SK-N-SH (cell line): ENCODE results near the gene SELENOS. TPM values are rescaled to one million over a fixed set of nuclear protein-coding genes. Genes with fewer than 3 reads are reported as not detected.

Source experiments
- CTCF ChIA-PET: fragments of 300-600, 350-600 bp; formaldehyde crosslinking; extraction: SDS; loops from one replicate; lab custom pipeline; 2021; lab: Yijun Ruan, JAX
- POLR2A ChIA-PET: fragments of 350-600 bp; sonication (Branson Sonifier 250); formaldehyde crosslinking; extraction: SDS; loops from one replicate; lab custom pipeline; 2020; ENCODE audit warnings: antibody characterized with exemption, inconsistent platforms; lab: Yijun Ruan, JAX
- DNase-seq: peaks from one replicate; pipeline ENCODE4 v3.0.0; 2012
- H2AFZ ChIP-seq: fragments of 200-600 bp; sonication (generic); 2 replicates; pipeline ENCODE4 v1.8.1; 2016; ENCODE audit warnings: antibody characterized with exemption, mild to moderate bottlenecking, low read depth
- H3F3A ChIP-seq: fragments of 200-600 bp; sonication (generic); replicated peaks from 2 replicates; pipeline ENCODE3; 2016; ENCODE audit warnings: antibody characterized with exemption, mild to moderate bottlenecking; ENCODE audit not compliant: insufficient read depth
- H3K27ac ChIP-seq, 2 experiments: fragments of 200-500 bp in 1 of 2; fragments of 200-600 bp in 1 of 2; sonication (Bioruptor generic) in 1 of 2; sonication (generic), shearing (Covaris generic) in 1 of 2; 2 replicates each; pipeline versions ENCODE4 v1.5.1 to v1.6.1; 2014 to 2016; ENCODE audit warnings: low read depth in 2 of 2, inconsistent platforms in 1 of 2, low read length in 1 of 2, mild to moderate bottlenecking in 1 of 2, mixed read lengths in 1 of 2
- H3K27me3 ChIP-seq: fragments of 200-600 bp; sonication (generic), shearing (Covaris generic); 2 replicates; pipeline ENCODE4 v1.6.1; 2016; ENCODE audit warnings: mixed run types; ENCODE audit not compliant: insufficient read depth
- H3K36me3 ChIP-seq, 2 experiments: fragments of 200-500 bp in 1 of 2; fragments of 200-600 bp in 1 of 2; sonication (Bioruptor generic) in 1 of 2; sonication (generic) in 1 of 2; replicated peaks in 1 of 2; 2 replicates each; pipeline versions ENCODE3 to v1.5.1; 2014 to 2016; ENCODE audit warnings: low read length in 1 of 2, mild to moderate bottlenecking in 1 of 2; ENCODE audit not compliant: insufficient read depth in 2 of 2, control insufficient read depth in 1 of 2
- H3K4me1 ChIP-seq, 2 experiments: fragments of 200-500 bp in 1 of 2; fragments of 200-600 bp in 1 of 2; sonication (Bioruptor generic) in 1 of 2; sonication (generic), shearing (Covaris generic) in 1 of 2; 2 replicates each; pipeline versions ENCODE4 v1.5.1 to v1.6.1; 2014 to 2016; ENCODE audit warnings: low read depth in 1 of 2, low read length in 1 of 2, mixed run types in 1 of 2; ENCODE audit not compliant: insufficient read depth in 2 of 2, control insufficient read depth in 1 of 2
- H3K4me2 ChIP-seq: fragments of 200-600 bp; sonication (generic), shearing (Covaris generic); 2 replicates; pipeline ENCODE4 v1.6.1; 2017; ENCODE audit warnings: mixed run types
- H3K4me3 ChIP-seq, 2 experiments: fragments of 200-500 bp in 1 of 2; fragments of 200-600 bp in 1 of 2; sonication (Bioruptor generic) in 1 of 2; sonication (generic), shearing (Covaris generic) in 1 of 2; 2 replicates each; pipeline versions ENCODE4 v1.5.1 to v1.8.1; 2014 to 2016; ENCODE audit warnings: low read depth in 2 of 2, inconsistent platforms in 1 of 2, low read length in 1 of 2, mild to moderate bottlenecking in 1 of 2, mixed read lengths in 1 of 2, moderate library complexity in 1 of 2
- H3K79me2 ChIP-seq: fragments of 200-600 bp; sonication (generic); 2 replicates; pipeline ENCODE4 v1.8.1; 2017; ENCODE audit warnings: mild to moderate bottlenecking; ENCODE audit not compliant: insufficient read depth
- H3K9ac ChIP-seq: fragments of 200-600 bp; sonication (generic); 2 replicates; pipeline ENCODE4 v1.6.1; 2017; ENCODE audit warnings: mixed run types
- H3K9me2 ChIP-seq: fragments of 200-600 bp; sonication (generic); 2 replicates; pipeline ENCODE4 v1.6.1; 2017; ENCODE audit warnings: mixed run types
- H3K9me3 ChIP-seq: fragments of 200-600 bp; sonication (generic); 2 replicates; pipeline ENCODE4 v1.6.1; 2017; ENCODE audit warnings: mixed run types, mild to moderate bottlenecking, moderate library complexity
- H4K20me1 ChIP-seq: fragments of 200-600 bp; sonication (generic); 2 replicates; pipeline ENCODE4 v1.6.1; 2017; ENCODE audit warnings: mild to moderate bottlenecking, mixed run types; ENCODE audit not compliant: insufficient read depth
- CHD2 ChIP-seq: fragments of 150-350 bp; IDR thresholded peaks from 2 replicates; pipeline ENCODE4 v1.6.1; 2018; ENCODE audit warnings: low read length; ENCODE audit not compliant: partially characterized antibody
- ELF1 ChIP-seq: IDR thresholded peaks from 2 replicates; pipeline ENCODE4 v1.4.0; 2012
- EP300 ChIP-seq, 2 experiments: IDR thresholded peaks; 2 replicates each; pipeline versions ENCODE4 v1.4.0 to v1.6.1; 2012; ENCODE audit warnings: borderline replicate concordance in 1 of 2, low read depth in 1 of 2, low read length in 1 of 2
- FOXJ3 ChIP-seq: sonication (generic); formaldehyde crosslinking; IDR thresholded peaks from 2 replicates; pipeline ENCODE4 v1.5.1; 2020; ENCODE audit warnings: mild to moderate bottlenecking, missing genetic modification reagents
- FOXM1 ChIP-seq: IDR thresholded peaks from 2 replicates; pipeline ENCODE4 v1.4.0; 2012; ENCODE audit warnings: low read depth, mild to moderate bottlenecking
- GATA2 ChIP-seq: sonication (generic); formaldehyde crosslinking; IDR thresholded peaks from 2 replicates; pipeline ENCODE4 v1.5.0; 2020; ENCODE audit warnings: mild to moderate bottlenecking, missing genetic modification reagents
- MEF2A ChIP-seq: IDR thresholded peaks from 2 replicates; pipeline ENCODE4 v1.4.0; 2012; ENCODE audit warnings: low read depth, borderline replicate concordance
- MXI1 ChIP-seq: IDR thresholded peaks from 2 replicates; pipeline ENCODE4 v1.6.1; 2012; ENCODE audit warnings: mild to moderate bottlenecking, low read depth, low read length, improper control_type of control experiment
- NRF1 ChIP-seq: IDR thresholded peaks from 2 replicates; pipeline ENCODE4 v1.6.1; 2012; ENCODE audit warnings: low read depth, mild to moderate bottlenecking, low read length
- POLR2AphosphoS5 ChIP-seq: IDR thresholded peaks from 2 replicates; pipeline ENCODE4 v1.6.1; 2012; ENCODE audit warnings: low read depth, low read length
- RCOR1 ChIP-seq: fragments of 150-350 bp; IDR thresholded peaks from 2 replicates; pipeline ENCODE4 v1.6.1; 2017; ENCODE audit warnings: antibody characterized with exemption, low read length
- RXRA ChIP-seq: IDR thresholded peaks from 2 replicates; pipeline ENCODE4 v1.4.0; 2012; ENCODE audit warnings: low read depth, mild to moderate bottlenecking, borderline replicate concordance
- SMC3 ChIP-seq: IDR thresholded peaks from 2 replicates; pipeline ENCODE4 v1.6.1; 2012; ENCODE audit warnings: low read depth, low read length, improper control_type of control experiment
- WGBS: methylation state at CpG from one replicate; pipeline ENCODE4 v1.1.6; 2017; ENCODE audit warnings: low lambda C conversion rate; 5-methylcytosine and 5-hydroxymethylcytosine counted together
- polyA plus RNA-seq, 3 experiments: library from polyadenylated mRNA; depleted of rRNA; stranded (reverse); fragments of >200 nt; gene quantifications; 2 replicates each; pipeline ENCODE4 v1.2.3, GENCODE V29; 2012
- TF ChIP-seq, protein P1 (sequence below): IDR thresholded peaks from 2 replicates; pipeline ENCODE4; 2012
- TF ChIP-seq, protein P2 (sequence below): fragments of 200-600 bp; sonication (generic); IDR thresholded peaks from 2 replicates; pipeline ENCODE4 v1.6.1; 2017; ENCODE audit warnings: antibody characterized with exemption, mild to moderate bottlenecking, moderate library complexity
- TF ChIP-seq, protein P3 (sequence below): IDR thresholded peaks from 2 replicates; pipeline ENCODE4 v1.4.0; 2012; ENCODE audit warnings: low read depth, borderline replicate concordance
- TF ChIP-seq, protein P4 (sequence below): IDR thresholded peaks from 2 replicates; pipeline ENCODE4 v1.4.0; 2012; ENCODE audit warnings: low read depth
- TF ChIP-seq, protein P5 (sequence below): IDR thresholded peaks from 2 replicates; pipeline ENCODE4 v1.4.0; 2012; ENCODE audit warnings: low read depth, borderline replicate concordance

SELENOS gene
- polyA plus RNA-seq, 1 of the 3 experiments (the other 2 are of a cell fraction): 101 TPM

DNA sequence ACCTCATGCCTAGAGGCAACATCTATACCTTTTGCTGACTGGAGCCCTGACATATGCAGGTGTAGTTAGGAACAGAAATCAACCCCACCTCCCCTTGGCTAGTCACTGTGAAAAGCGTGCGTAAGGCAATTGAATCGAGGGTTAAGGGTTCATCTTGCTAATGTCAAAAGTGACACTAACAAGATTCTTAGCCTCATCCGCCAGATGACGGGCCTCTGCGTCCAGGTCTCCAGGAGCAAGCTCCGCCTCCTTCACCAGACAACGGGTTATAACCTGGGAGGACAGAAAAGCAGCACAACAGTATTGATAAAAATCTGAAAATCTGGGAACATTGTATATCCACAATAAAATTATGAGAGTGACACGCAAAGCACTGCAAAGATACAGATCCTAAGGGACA lies 4.7 kb downstream of the SELENOS start:
- H3K36me3 ChIP-seq: peaks cover 54 to 57% of the 10 kb centered on the region in 2 experiments
- peaks cover 3 to 29% of the 10 kb centered on the region in 2 experiments; a peak in 2 of 4 replicates for H3K4me1 ChIP-seq
- TF ChIP-seq RCOR1: peak; percentile 22; the same call in 1 of the 2 replicates
- TF ChIP-seq FOXM1: no peak
- no peak for TF ChIP-seq RXRA
- peak; percentile 56; the same call in 1 of the 2 replicates for TF ChIP-seq MXI1
- TF ChIP-seq GATA2: peak; percentile 82
- peak; percentile 43 for TF ChIP-seq CHD2
- TF ChIP-seq FOXJ3: 0 out of 2 replicates have a peak, but pooled peaks have one; percentile 25
- peak in 1 of 2 experiments; percentile 57; a peak in 1 of 4 replicates for TF ChIP-seq EP300 (IDR thresholded peaks at IDR 0.05; ENCODE audit: borderline replicate concordance in 1 of 2, low read depth in 1 of 2, low read length in 1 of 2)
- TF ChIP-seq, protein P1, sequence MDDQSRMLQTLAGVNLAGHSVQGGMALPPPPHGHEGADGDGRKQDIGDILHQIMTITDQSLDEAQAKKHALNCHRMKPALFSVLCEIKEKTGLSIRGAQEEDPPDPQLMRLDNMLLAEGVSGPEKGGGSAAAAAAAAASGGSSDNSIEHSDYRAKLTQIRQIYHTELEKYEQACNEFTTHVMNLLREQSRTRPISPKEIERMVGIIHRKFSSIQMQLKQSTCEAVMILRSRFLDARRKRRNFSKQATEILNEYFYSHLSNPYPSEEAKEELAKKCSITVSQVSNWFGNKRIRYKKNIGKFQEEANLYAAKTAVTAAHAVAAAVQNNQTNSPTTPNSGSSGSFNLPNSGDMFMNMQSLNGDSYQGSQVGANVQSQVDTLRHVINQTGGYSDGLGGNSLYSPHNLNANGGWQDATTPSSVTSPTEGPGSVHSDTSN: no peak
- H3K9me2 ChIP-seq: no peaks in the 10 kb centered on the region
- ChIA-PET CTCF (interaction anchor here (1.2 to 2.8 kb wide), 10 partner anchors 14 to 601 kb away, joined by 3 to 13 read pairs (median 6); partner anchors contain the start of gene SNRPA1), POLR2A (no interaction called here)
- no peak overlapping the region for H3K9ac ChIP-seq
- peaks cover 31% of the 10 kb centered on the region for H3K79me2 ChIP-seq
- no peak overlapping the region for H3K4me3 ChIP-seq
- no peaks in the 10 kb centered on the region for H3K27me3 ChIP-seq
- H3K9me3 ChIP-seq: no peaks in the 10 kb centered on the region
- H3K4me2 ChIP-seq: no peak overlapping the region
- H4K20me1 ChIP-seq: peaks cover 13% of the 10 kb centered on the region
- peak overlapping the region in 1 of 2 experiments; percentile 74; a peak in 2 of 4 replicates for H3K27ac ChIP-seq
- peaks cover 11% of the 10 kb centered on the region for H3F3A ChIP-seq
- WGBS: 72% methylated on average over 9 of the region's 9 CpGs
- no peak overlapping the region for H2AFZ ChIP-seq
- peak; percentile 79 for DNase-seq

DNA sequence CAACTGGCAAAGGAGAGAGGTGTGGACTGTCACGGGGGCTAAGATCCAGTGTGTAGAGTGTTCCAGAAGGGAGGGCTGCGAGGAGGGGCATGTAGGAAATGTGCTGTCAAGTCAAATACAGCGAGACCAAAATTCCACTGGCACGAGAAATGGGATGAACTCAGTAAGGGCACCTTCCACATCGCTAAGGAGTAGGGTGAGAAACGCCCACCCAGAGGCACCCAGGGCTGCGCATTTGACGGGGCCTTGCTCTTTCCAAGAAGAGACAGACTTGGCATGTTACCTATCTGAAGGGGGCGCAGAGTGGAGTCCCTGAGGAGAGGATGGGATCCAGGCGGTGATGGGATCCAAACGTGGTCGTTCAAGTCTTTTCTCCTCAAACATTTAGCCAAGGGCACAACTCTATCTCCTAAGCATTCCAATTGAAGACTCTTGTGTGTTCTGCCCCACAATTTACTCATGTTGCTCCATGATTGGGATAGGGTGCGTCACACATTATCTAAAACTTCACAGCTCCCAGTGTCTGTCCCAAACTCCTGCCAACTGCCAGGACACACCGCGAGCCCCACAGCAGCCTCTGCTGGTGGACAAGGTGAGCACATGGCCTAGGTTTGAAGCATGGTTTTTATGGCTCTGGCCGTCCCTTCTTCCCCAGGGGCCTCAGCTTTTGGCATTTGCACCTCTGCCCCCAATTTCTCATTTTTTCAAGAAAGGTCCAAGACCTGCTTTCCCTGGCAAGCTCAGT lies 7.6 kb downstream of the SELENOS start:
- Histone ChIP-seq H2AFZ (no peak overlapping the region), H3K9me3 (no peaks in the 10 kb centered on the region), H3K4me2 (no peak overlapping the region), H3K27me3 (no peaks in the 10 kb centered on the region), H3K79me2 (peaks cover 7% of the 10 kb centered on the region; the same call in 1 of the 2 replicates), H3K4me3 (no peak overlapping the region), H3K36me3 (peaks cover 47 to 48% of the 10 kb centered on the region in 2 experiments), H4K20me1 (no peaks in the 10 kb centered on the region; the same call in 1 of the 2 replicates), H3K9ac (no peak overlapping the region), H3F3A (peaks cover 13% of the 10 kb centered on the region), H3K9me2 (no peaks in the 10 kb centered on the region), H3K27ac (no peak overlapping the region), H3K4me1 (peaks cover 0 to 24% of the 10 kb centered on the region in 2 experiments; a peak in 2 of 4 replicates)
- DNase-seq: no peak
- POLR2A ChIA-PET: interaction anchor here (0.7 kb wide), 1 partner anchor 12 kb away, joined by 3 read pairs; no protein-coding TSS in a partner anchor
- 94% methylated on average over 16 of the region's 16 CpGs for WGBS
- CTCF ChIA-PET: interaction anchor here (0.6 to 2.2 kb wide), 9 partner anchors 12 to 372 kb away, joined by 3 to 9 read pairs (median 5); no protein-coding TSS in a partner anchor
- TF ChIP-seq ELF1 (no peak), POLR2AphosphoS5 (no peak), EP300 (IDR thresholded peaks at IDR 0.05; ENCODE audit: borderline replicate concordance in 1 of 2, low read depth in 1 of 2, low read length in 1 of 2) (no peak), NRF1 (no peak), SMC3 (no peak), MEF2A (no peak)
- TF ChIP-seq, protein P2, sequence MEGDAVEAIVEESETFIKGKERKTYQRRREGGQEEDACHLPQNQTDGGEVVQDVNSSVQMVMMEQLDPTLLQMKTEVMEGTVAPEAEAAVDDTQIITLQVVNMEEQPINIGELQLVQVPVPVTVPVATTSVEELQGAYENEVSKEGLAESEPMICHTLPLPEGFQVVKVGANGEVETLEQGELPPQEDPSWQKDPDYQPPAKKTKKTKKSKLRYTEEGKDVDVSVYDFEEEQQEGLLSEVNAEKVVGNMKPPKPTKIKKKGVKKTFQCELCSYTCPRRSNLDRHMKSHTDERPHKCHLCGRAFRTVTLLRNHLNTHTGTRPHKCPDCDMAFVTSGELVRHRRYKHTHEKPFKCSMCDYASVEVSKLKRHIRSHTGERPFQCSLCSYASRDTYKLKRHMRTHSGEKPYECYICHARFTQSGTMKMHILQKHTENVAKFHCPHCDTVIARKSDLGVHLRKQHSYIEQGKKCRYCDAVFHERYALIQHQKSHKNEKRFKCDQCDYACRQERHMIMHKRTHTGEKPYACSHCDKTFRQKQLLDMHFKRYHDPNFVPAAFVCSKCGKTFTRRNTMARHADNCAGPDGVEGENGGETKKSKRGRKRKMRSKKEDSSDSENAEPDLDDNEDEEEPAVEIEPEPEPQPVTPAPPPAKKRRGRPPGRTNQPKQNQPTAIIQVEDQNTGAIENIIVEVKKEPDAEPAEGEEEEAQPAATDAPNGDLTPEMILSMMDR: peak; percentile 40
- TF ChIP-seq, protein P3, sequence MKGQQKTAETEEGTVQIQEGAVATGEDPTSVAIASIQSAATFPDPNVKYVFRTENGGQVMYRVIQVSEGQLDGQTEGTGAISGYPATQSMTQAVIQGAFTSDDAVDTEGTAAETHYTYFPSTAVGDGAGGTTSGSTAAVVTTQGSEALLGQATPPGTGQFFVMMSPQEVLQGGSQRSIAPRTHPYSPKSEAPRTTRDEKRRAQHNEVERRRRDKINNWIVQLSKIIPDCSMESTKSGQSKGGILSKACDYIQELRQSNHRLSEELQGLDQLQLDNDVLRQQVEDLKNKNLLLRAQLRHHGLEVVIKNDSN: no peak
- TF ChIP-seq, protein P4, sequence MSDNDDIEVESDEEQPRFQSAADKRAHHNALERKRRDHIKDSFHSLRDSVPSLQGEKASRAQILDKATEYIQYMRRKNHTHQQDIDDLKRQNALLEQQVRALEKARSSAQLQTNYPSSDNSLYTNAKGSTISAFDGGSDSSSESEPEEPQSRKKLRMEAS: 0 out of 2 replicates have a peak, but pooled peaks have one; percentile 49
- TF ChIP-seq, protein P5, sequence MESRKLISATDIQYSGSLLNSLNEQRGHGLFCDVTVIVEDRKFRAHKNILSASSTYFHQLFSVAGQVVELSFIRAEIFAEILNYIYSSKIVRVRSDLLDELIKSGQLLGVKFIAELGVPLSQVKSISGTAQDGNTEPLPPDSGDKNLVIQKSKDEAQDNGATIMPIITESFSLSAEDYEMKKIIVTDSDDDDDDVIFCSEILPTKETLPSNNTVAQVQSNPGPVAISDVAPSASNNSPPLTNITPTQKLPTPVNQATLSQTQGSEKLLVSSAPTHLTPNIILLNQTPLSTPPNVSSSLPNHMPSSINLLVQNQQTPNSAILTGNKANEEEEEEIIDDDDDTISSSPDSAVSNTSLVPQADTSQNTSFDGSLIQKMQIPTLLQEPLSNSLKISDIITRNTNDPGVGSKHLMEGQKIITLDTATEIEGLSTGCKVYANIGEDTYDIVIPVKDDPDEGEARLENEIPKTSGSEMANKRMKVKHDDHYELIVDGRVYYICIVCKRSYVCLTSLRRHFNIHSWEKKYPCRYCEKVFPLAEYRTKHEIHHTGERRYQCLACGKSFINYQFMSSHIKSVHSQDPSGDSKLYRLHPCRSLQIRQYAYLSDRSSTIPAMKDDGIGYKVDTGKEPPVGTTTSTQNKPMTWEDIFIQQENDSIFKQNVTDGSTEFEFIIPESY: no peak
